ENCODE results near the gene MYO1D.
"Not testable (repeated sequence)": the region's sequence is repeated elsewhere in the genome, so short reads cannot be mapped to it uniquely, and the experiment has no call there.

MYO1D gene

DNA sequence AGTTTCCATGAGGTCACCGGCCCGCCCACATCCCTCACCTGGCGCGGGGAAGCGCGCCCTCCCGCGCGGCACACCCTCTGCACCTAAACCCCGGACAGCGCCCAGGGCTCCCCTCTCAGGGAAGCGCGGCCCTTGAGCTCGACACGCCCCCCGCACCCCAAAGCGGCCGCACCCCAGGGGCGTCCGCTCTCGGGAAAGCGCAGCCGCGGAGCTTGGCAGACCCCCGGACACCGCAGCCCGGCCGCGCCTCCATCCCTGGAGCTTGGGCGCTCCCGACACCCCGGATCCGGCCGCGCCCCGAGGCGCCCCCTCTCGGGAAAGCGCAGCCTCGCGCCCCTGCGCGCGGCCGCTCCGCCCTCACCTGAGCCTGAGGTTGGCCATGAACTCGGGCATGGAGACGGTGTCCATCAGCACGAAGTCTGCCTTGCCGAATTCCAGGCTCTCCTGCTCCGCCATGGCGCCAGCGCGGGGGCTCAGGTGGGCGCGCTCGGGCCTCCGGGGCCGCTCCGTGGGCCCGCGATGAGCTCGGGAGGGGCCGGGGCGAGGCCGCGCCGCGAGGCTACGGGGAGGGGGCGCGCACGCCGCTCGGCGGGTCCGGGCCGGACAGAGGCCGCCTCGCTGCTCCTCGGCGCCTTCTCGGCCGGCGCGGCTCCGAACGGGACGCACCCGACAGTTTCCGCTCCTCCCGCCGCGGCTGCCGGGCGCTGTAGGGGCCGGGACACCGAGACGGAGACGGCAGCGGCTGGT lies at the start of gene MYO1D:
TSS of gene MYO1D (minus strand) at position 708 of the 747 bp plus-strand sequence. CDS start at position 456, 252 bp downstream.
- in situ Hi-C loops (cut with MboI; ENCODE audit: low sequenced_read_pairs) = no loop called here

DNA sequence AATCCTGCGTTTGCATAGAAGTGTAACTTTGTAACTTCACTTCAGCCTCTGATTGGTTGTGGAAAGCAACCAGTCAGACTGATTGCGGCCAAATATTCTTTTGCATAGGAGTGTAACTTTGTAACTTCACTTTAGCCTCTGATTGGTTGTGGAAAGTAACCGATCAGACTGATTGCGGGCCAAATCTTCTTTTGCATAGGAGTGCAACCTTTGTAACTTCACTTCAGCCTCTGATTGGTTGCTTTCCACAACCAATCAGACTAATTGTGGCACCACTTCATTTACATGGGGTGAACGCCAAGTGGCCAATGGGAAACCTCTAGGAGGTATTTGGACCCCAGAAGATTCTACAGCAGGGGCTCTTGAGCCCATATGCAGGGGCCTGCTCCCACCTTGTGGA lies 49.3 kb upstream of the MYO1D start:
- in situ Hi-C loops (cut with MboI; ENCODE audit: low sequenced_read_pairs) = no loop called here

DNA sequence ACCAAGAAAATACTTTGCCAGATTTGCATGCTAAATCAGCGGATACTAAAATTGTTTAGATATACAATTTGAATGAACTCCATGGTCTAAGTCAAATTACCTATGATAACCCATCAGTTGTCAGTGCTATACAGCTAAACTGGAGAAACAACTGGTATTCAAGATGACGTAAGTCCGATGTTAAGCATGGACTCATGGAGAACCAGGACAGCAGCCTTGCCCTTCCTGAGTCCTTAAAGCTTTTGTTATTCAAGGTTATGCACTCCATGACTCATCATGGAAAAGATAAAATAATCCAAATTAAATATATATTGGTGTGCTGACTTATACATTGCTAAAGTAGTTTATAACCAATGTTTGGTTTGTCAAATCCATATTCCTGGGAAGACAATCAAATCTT lies 47.0 kb upstream of the MYO1D start:
- in situ Hi-C loops (cut with MboI; ENCODE audit: low sequenced_read_pairs) = not testable (repeated sequence)

DNA sequence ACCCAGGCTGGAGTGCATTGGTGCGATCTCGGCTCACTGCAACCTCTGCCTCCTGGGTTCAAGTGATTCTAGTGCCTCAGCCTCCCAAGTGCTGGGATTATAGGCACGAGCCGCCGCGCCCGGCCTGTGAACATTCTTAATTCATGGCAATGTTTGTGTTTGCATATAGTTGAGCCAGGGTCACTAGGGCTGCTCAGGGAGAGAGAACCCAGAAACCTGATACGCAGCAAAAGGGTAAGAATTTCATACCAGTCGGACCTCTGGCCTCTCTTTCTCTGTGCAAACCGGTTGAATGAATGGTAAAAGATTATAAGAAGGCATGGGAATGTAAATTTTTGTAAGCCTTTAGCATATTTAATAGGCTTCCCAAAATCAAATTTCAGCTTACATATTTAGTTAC lies 44.1 kb upstream of the MYO1D start:
- in situ Hi-C loops (cut with MboI; ENCODE audit: low sequenced_read_pairs) = no loop called here

DNA sequence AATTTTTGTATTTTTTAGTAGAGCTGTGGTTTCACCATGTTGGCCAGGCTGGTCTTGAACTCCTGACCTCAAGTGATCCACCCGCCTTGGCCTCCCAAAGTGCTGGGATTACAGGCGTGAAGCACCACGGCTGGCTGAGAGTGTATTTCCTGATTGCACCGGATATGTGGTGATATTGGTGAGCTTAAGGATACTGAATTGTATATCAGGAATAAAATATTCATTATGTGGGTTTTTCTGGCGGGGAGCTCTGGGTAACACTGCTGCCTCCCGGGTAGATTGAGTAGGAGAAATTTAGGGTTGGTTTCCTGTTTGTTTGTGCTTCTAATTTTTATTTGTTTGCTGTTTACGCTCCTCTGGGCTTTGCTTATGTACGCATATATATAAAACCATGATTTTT lies 43.4 kb upstream of the MYO1D start:
- in situ Hi-C loops (cut with MboI; ENCODE audit: low sequenced_read_pairs) = no loop called here

DNA sequence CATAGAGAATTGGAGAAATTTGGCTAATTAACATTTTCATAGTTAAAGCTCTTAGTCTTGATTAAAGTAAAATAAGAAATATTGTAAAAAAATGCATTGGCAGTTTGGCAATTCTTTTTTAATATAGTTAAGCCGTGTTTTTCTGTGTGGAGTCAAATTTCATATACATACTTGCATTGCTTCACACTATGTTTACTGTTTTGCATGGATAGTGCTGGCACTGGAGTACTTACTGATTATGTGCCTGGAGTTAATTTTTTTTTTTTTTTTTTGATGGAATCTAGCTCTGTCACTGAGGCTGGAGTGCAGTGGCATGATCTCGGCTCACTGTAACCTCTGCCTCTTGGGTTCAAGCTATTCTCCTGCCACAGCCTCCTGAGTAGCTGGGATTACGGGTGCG lies 43.0 kb upstream of the MYO1D start:
- in situ Hi-C loops (cut with MboI; ENCODE audit: low sequenced_read_pairs) = not testable (repeated sequence)

DNA sequence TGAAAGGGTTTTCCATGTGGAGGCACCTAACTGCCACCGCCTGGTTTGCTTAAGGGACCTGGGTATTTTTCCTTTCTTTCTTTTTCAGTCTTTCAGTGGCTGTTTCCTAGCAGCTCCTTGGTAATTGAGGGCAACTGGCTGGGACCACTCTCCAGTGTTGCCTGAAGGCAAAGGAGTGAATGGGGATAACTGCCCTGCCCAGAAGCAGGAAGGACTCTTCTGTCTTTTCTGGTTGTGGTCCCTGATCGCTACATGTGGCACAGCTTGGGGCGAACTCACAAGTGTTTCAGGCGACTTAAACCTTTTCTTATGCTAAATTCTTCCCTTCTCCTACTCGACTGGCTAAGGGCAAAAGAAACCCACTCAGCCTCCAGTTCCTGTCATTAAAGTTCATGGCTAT lies 40.9 kb upstream of the MYO1D start:
- in situ Hi-C loops (cut with MboI; ENCODE audit: low sequenced_read_pairs) = no loop called here

DNA sequence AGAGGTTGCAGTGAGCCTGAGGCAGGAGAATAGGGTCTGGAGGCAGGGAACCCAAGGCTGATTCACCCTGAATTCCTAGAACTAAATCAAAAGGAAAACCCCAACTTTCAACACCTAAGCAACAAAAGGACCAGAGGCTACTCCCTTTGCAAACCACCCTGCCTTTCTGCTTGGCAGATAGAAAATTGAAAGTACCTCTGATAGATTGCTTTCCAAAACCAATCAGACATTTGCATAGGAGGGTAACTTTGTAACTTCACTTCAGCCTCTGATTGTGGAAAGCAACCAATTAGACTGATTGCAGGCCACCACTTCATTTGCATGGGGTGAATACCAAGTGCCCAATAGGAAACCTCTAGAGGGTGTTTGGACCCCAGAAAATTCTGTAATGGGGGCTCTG lies 40.2 kb upstream of the MYO1D start:
- in situ Hi-C loops (cut with MboI; ENCODE audit: low sequenced_read_pairs) = no loop called here

DNA sequence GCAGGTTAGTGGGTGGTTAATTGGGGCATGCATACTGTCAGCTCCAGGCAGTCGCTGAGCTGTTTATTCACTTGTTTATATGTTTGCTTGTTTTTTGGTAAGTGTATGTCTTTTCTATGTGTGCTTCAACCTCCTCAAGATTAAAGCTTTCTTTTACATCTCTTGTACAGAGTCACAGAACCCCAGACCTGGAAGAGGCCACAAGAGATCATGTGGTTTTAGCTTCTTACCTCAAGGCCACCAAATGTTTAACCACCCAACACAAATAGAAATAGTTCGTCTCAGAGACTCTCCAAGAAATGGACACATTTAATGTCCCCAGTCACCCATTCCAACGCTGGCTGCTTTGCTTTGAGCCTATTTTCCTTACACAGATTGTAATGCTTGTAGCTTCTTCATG lies 39.2 kb upstream of the MYO1D start:
- in situ Hi-C loops (cut with MboI; ENCODE audit: low sequenced_read_pairs) = no loop called here

DNA sequence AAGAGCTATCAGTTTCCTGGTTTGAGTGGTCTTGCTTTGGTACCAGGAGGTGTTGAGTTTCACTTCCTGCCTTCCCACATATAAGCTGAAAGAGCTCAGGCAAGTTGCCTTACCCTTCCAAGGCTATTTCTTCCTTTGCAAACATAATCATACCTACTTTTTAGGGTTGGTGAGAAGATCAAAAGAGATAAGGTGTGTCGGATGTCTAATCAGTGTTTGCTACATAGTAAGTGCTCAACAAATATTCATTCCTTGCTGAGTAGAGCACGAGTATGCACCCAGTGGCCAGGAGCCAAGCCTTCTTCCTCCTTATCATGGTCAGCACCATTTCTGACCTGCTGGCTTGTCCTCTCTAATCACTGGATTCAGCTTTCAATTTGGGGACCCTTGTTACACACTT lies 38.3 kb upstream of the MYO1D start:
- in situ Hi-C loops (cut with MboI; ENCODE audit: low sequenced_read_pairs) = no loop called here

DNA sequence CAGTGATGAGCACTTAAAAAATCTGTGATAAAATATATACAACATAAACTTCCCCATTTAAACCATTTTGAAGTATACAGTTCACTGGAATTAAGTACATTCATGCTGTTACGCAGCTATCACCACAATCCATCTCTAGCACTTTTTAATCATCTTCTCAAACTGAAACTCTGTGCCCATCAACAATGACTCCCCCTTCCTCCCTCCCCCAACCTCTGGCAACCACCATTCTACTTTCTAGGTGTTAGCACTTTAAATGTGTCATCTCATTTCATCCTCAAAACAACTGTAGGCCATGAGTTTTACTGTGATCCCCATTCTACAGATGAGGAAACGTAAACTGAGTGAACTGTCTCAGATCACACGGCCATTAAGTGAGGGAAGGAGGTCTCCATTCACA lies 37.3 kb upstream of the MYO1D start:
- in situ Hi-C loops (cut with MboI; ENCODE audit: low sequenced_read_pairs) = no loop called here

DNA sequence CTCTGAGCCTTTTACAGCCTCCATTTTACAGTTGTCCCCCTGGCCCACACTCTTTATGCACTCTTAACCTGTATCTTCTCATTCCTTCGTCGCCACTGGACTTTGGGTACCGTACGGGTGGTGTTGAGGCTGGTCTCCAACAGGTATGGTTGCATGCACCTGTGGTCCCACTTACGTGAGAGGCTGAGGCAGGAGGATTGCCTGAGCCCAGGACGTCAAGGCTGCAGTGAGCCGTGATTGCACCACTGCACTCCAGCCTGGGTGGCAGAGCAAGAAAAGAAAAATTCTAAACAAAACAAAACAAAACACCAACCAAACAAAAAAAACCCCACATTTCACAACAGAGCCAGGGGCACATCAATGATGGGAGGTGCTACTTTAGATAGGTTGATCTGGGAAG lies 36.7 kb upstream of the MYO1D start:
- in situ Hi-C loops (cut with MboI; ENCODE audit: low sequenced_read_pairs) = no loop called here

DNA sequence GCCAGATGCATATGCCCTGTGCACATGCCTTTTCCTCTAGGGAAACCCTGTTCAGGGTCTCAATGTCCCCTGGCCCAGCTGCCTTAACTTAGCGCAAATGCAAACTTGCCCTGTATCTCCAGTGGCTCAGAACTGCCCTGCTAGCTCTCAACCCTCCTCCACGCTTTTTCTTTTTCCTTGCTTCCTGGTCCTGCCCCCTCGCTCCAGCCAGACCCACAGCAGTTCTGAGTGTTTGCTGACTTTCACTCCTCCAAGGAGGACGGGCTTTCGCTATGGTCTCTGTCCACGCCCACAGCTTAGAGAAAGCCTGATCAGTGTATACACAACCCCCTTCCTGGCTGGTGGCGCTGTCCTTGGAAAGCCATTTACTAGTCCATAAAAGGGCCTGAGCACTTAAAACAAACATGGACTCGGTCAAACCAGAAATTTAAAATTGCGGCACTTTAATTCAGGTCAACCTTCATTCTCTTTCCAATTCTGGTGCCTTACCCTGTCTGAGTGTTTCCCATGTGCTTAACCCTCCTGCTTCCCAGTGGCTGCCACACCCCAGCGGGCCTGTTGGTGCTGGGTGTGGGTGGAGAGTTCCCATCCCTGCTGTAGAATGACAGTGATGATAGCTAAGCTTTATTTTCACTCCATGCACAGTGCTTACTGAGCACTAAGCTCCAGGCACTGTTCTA lies 35.4 kb upstream of the MYO1D start:
- in situ Hi-C loops (cut with MboI; ENCODE audit: low sequenced_read_pairs) = no loop called here

DNA sequence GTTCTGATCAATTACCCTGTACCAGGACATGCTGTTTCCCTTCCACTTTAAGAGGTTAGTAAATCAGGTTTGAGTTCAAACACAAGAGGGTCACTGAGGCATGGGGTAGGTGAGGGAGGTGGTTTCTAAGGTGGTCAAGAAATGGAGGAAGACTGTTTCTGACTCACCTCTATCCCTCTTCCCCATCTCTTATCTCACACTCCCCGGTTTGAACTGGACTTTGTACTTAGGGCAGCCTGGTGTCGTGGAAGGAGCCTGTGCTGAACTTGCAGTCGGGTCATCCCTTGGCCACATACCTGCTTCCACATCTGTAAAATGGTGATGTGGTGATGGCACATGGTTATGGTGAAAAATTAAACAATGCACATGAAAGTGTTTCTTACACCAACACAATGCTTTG lies 33.8 kb upstream of the MYO1D start:
- in situ Hi-C loops (cut with MboI; ENCODE audit: low sequenced_read_pairs) = no loop called here

DNA sequence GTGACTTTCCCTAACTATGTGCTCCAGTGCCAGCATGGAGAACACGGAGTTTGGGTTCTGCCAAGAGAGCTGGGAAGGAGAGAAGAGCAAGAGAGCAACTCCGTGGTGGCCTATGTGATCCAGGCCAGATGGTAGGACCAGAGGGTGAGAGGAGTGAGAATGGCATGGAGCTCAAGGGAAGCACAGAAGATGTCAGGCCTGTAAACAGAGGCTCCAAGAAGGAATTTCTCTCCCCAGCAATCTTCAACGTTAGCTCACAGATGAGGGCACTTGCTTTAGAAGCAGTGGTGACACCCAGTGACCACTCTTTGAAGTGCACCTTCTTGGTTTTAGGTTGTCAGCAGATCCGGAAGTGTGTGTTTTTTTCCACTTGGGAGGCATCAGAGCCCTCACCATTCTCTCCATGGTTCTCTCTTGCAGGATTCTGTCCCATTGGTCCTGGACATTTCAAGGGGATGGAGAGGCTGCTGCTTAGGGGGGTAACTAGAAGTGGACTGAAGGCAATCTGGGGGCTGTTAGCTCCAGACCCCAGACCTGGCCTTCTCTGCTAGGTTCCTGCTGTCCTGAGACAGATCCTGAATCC lies 33.0 kb upstream of the MYO1D start:
- in situ Hi-C loops (cut with MboI; ENCODE audit: low sequenced_read_pairs) = no loop called here

DNA sequence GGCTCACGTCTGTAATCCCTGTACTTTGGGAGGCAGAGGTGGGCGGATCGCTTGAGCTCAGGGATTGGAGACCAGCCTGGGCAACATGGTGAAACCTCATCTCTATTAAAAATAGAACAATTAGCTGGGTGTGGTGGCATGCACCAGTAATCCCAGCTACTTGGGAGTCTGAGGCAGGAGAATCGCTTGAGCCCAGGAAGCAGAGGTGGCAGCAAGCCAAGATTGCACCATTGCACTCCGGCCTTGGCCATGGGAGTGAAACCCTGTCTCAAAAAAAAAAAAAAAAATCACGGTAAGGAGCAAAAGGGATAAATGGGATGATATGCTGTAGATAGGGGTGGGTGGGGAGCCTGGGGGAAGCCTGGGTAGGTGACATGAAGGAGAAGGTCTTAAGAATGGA lies 30.7 kb upstream of the MYO1D start:
- in situ Hi-C loops (cut with MboI; ENCODE audit: low sequenced_read_pairs) = no loop called here

DNA sequence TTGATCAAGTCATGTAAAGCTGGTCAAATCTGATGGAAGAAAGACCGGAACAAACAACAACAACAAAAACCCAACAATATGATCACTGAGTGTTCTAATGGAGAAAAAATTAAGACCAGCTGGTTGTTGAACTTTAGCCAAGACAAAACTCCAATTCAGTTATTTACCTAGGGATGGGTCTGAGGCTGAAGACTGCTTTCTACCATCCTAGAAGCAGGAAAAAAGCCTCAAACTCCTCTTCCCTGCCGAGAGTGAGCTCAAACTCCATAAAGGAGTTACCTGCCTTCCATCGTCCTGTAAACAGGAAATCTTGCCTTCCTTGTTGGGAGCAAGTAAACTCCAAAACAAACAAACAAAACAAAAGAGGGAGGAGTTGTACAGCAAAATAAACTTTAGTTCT lies 28.0 kb upstream of the MYO1D start:
- in situ Hi-C loops (cut with MboI; ENCODE audit: low sequenced_read_pairs) = no loop called here

DNA sequence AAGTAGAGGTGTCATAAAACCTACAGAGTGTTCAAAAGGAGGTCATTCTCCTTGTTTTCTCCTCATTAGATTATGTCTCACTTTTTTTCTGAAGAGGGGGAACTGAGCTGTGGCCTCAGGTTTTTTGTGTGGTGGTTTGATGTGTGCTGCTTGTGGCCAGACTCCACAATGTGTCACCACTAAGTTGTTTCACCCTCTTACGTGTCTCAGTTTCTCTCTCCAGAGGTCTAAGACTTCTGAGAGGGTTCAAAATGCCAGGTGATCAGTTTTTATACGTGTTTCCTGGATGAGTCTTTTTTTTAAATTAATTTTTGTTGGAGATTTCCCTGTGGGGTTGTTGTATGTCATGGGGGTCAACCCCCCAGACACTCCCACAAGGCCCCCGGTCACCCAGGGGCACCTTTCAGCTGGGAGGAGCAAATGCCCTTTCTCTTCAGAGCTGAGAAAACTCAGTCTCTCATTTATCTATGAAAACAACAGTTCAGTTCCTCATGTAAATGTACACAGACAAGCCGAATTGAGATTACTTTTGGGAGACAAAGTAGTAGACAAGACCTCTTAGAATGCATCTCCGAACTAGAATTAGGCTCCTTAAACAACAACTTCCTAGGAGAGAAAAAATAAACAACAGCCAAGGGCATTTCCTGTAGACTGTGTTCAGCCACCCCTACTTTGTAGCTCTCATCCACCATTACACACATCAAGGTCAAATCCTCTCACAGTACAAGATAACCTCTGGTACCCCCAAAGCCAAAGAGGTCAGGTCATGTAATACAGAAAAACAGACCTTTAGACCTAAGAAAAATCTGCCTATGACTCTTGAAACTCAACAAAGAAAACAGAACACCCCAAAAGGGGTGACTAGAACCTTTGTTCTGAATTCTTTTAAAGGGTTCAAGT lies 27.1 kb upstream of the MYO1D start:
- in situ Hi-C loops (cut with MboI; ENCODE audit: low sequenced_read_pairs) = no loop called here

DNA sequence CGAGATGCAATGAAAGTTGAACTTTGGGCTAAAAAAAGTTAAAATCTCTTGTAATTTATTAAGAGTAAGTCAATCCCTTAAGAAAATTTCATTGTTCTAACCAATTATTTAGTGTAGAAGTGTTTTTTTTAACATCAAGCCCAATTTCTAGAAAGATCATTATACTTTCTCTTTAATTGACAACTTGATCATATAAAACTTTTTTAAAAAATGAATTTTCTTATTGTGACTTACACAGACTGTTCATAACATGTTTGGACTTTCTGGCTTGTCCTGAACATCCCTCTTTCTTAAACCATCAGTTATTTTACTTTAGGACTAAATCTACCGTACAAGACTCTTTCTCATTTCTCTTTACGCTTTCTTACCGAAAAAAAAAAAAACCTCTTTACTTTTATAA lies 24.8 kb upstream of the MYO1D start:
- in situ Hi-C loops (cut with MboI; ENCODE audit: low sequenced_read_pairs) = no loop called here

DNA sequence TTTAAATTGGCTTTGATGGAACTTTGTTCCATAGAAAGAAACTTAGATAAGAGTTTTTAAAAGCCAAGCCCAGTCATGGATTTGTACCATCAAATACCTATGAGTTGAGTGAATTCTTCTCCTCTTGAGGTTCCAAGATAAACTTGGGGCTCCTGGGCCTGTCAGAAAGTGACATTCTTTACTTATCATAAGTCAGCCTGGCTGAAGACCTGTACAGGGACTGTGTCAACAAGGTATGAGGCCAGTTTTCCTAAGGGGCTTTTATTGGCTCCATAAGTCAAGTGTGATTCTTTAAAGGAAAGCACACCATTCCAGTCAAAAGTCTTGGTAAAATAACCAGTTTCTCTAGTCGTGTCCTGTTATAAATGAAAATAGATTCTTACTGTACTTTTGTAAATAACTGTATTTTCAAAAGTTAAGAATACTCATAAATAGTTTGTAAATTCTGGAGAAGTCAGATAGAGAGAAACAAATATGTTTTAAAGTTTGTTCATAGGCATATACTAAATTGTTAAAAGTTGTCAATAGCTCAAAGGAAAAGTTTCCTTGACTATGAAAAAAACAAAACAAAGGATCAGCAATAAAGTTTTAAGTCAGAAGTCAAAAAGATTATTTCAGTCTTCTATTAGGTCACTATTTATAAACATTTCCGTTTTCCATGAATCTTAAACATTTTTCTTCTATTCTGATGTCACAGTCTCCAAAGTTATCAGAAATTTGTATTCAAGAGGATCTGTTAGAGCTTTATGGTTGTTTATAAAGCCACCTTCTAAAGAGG lies 22.5 kb upstream of the MYO1D start:
- in situ Hi-C loops (cut with MboI; ENCODE audit: low sequenced_read_pairs) = no loop called here

All from hTERT RPE-1 (cell line).